GM18873 (cell line): ENCODE results near the gene CFAP410.
"Not testable (repeated sequence)": the region's sequence is repeated elsewhere in the genome, so short reads cannot be mapped to it uniquely, and the experiment has no call there.

Experiments
- ATAC-seq: cut with Tn5 transposase; IDR thresholded peaks from one replicate; pipeline ENCODE4 v1.9.1; 2021; ENCODE audit warnings: mild to moderate bottlenecking, moderate library complexity, moderate number of reproducible peaks; ENCODE audit not compliant: unreplicated experiment, low FRiP score

Gene CFAP410

DNA sequence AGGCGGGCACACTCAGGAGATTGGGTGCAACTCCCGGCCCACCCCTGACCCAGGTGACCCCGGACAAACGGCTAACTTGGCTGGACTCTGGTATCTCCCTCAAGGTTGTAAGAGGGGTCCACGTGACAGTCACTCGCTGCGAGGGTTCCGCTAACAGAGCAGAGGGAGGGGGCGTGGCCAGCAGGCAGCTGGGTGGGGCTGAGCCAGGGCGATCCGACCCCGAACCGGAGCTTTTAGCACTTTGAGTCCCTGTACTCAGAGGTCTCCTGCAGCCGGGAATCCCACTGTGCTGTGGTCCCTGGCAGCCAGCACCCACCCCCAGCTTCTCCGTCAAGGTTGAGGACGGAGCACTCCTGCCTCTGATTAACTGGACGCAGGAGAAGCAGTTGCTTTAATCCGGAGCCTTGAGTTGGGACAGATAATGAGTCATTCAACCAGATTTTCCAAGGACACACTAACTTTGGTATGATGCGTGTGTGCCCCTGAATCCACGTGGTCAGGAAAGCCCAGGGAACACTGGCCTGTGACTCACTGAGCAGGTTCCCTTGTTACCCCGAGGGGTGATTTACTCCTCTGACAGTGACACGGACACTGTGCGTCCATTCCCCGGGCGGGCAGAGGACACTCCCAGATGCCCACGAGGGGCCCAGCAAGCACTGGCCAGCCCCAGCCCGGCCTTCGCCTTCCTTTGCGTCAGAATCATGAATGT lies 31.0 kb upstream of the CFAP410 start:
- no peak for ATAC-seq

DNA sequence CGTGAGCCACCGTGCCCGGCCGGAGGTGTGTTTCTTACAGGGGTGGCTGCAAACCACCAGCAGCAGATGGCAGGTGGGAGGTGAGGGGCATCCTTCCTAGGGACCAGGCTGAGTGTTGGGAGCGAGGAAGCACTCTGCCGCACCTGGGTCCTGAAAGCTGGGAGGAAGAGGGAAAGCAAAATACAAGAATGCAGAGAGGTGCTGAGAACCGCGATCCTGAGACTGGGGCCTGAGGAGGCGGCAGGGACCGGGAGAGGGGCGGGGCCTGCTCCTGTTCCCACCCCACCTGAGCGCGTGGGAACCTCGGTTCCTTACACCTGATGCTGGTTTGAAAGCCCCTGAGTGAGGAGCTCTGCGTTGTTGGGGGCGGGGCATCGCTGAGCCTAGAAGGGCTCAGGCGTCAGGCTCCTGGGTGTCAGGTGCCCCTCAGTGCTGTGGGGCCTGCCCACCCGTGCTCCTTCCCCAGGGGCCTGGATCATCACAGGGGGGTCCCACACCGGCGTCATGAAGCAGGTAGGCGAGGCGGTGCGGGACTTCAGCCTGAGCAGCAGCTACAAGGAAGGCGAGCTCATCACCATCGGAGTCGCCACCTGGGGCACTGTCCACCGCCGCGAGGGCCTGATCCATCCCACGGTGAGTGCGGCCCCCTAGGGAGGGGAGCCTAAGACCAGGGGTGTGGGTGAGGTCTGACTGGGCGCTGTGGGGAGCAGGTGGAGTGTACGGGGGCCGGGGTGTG lies 29.7 kb upstream of the CFAP410 start:
- no peak for ATAC-seq

DNA sequence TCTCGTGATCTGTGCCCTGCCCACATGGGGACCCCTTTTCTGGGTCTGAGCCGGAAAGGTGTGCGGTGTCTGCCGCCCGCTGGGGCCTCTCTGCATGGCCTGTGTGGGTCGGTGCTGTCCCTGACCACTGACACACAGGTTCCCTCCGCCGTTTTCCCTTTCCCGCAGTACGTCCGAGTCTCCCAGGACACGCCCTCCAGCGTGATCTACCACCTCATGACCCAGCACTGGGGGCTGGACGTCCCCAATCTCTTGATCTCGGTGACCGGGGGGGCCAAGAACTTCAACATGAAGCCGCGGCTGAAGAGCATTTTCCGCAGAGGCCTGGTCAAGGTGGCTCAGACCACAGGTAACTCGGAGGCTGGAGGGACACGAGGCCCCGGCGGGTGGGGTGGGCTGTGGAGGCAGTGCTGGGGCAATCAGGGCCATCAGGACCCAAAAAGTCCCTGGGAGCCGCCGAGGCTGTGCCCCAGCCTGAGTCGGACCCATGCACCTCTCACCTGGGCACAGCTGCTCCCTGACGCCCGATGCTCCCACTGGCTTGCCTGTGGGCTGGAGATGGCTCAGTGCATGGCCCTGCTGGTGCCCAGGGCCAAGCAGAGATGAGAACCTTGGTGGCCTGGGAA lies 27.5 kb upstream of the CFAP410 start:
- no peak for ATAC-seq

DNA sequence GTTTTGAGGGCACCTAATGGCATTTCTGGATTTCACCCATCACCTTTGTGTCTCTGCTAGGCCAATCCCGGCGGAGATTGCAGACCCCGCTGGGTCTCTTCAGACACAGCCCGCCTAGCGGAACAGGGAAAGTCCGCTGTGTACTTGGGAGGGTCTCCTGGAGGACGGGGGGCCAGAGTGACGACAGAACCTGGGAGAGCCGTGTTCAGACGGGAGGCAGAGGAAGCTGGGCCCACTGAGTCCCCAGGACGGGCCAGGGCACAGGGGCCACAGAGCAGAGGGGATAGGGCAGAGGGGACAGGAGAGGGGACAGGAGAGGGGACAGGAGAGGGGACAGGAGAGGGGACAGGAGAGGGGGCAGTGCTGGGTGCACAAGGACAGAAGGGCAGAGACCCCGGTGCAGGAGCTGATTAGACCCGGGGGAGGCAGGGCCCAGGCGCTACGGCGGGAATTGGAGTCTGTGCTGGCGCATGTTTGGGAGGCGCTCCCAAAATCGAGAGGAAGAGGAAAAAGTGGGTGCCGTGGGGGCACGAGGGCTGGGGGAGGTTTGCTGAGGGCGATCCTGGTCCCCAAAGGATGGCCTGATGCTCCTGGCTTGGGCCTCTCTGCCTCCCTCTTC lies 26.9 kb upstream of the CFAP410 start:
- ATAC-seq, result no peak

DNA sequence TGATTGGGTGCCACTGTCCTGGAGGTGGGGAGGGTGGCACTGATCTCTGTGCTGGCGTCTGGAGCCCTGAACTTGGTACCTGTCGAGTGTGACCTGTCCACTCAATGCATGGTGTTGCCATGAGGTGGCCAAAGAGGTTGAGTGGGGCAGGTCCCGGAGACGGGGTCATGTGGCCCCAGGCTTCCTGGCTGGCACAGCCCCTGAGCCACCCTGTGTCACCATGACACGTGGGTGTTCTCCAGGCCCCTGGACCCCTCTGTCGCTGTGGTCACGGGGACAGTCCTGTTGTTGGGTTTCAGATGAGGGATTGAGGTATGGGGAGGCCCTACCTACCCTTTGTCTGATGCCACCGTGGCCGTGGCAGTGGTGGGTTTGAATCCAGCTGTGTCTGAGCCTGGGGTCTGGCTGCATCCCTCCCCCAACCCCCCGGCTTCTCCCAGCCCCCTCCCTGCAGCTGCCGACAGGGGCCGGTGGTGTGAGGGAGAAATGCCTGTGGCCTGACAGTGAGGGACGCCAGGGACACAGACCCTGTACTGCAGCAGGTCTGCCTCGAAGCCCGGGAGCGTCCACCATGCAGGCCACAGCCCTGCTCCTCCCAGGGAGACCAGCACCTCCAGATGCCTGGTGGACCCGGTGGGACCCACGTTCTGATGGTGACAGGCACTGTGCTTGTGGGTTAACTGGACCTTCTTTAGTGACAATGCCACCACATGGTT lies 26.2 kb upstream of the CFAP410 start:
- ATAC-seq, result no peak

DNA sequence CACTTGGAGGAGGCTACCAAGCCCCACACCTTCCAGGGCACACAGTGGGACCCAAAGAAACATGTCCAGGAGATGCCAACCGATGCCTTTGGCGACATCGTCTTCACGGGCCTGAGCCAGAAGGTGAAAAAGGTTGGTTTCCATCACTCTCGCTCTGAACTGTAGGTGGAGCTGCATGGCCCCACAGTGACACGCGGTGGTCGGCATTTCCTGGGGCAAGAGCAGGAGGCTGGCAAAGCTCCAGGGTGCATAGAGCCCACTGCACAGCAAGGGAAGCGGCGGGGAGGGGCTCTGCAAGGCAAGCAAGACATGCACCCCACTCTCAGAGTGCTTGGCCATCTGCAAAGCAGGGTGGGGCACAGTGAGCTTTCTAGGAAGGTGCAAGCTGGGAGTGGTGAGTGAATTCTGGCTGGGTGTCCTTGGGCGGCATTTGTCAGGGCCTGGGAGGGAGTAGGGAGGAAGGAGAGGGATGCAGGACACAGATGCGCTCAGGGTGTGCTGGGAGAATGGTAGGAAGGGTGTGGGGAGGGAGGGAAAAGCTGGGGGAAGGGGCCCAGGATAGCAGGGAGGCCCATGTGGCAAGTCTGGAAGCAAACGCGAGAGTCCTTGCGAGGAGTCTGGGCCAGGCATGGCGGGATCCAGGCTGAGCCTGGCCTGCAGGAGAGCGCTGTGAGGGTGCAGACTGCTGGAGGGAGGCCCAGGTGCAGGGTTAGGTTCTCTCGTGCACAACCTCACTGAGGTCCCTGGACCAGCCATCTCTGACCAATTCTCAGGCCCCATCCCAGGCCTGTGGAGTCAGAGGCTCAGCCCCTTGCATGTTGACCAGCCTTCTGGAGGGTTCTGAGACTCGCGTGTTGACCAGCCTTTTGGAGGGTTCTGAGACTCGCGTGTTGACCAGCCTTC lies 25.2 kb upstream of the CFAP410 start:
- ATAC-seq, result no peak

DNA sequence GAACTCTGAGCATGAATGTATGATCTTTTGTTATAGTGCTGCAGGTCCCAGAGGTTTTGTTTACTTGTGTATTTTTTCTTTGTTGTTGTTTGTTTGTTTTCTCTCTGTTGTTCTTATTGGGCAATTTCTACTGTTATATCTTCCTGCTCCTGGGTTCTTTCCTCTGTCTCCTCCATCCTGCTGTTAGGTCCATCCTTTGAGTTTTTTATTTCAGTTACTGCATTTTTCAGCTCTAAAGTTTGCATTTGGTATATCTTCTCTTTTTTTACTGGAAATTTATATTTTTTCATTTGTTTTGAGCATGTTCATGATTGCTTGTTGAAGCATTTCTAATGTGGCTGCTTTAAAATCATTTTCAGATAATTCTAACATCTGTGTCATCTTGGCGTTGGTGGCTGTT lies 24.1 kb upstream of the CFAP410 start:
- no peak for ATAC-seq

DNA sequence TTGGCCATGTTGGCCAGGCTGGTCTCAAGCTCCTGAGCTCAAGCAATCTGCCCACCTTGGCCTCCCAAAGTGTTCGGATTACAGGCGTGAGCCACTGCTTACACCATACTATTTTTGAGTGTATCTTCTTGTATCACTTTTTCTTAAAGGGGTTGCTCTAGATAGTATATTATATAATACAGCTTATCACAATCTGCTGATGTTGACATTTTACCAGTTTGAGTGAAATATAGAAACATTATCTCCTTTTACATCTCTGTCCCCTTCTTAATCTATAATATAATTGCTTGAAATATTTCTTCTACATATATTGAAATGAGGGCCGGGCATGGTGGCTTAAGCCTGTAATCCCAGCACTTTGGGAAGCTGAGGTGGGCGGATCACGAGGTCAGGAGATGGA lies 22.7 kb upstream of the CFAP410 start:
- not testable (repeated sequence) for ATAC-seq

DNA sequence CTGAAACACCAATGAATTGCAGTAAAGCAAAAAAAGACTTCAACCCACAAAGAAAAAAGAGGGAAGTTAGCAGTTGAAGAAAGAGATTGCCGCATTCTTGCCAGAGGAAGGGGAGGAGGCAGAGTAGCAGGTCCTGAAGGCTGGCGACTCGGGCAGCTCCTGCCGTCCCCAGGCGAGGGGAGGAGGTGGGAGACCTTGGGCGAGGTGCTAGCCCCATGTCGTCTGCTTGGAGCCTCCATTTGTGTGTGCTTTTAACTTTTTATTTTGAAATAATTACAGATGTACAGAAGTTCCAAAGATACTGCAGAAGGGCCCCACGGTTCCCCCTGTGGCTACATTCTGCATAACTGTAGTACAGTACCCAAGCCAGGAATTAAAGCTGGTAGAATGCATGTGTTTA lies 21.0 kb upstream of the CFAP410 start:
- ATAC-seq, result no peak

DNA sequence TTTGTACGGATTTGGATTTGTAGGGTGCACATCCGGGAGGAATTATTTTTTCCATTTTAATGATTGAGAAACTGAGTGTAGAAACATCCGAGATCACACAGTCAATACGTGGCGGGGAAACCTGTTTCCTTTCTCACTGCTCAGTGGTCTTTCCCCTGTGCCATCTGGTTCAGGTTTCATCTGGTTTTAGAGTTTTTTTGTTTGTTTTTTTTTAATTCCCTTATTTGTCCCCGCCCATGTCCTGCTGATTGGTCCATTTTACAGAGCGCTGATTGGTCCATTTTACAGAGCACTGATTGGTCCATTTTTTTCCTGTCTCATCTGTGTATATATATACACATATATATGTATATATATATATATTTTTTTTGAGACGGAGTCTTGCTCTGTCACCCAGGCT lies 20.2 kb upstream of the CFAP410 start:
- no peak for ATAC-seq

DNA sequence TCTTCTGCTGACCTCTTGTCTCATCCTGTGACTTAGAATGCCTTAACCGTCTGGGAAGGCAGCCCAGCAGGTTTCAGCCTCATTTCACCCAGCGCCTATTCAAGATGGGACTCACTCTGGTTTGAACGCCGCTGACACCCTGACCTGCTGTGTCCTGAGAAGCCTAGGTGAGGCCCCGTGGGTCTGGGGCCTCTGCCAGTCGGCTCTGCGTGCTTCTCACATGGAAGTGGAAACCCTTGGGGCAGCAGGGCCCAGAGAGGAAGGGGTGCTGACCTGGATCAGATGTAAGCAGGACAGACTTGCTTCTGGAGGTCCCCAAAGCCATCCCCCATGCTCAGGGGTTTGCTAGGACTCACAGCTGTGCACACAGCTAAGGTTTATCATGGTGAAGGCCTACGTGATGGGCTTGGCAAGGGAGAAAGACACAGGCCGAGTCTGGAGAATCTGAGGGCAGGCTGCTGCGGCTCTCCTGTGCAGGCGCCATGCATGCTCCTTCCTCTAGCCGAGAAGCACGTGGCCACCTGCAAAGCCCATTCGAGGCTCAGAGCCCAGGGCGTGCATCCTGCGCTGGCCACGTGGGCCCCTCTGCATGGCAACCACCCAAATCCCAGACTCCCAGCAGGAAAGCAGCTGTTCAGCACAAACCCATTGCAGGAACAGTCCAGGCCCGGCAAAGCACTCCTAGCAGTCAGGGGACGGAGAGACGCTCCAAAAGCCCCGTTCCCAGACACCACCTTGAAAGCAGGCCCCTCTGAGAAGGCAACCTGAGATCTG lies 18.1 kb upstream of the CFAP410 start:
- ATAC-seq, result no peak

DNA sequence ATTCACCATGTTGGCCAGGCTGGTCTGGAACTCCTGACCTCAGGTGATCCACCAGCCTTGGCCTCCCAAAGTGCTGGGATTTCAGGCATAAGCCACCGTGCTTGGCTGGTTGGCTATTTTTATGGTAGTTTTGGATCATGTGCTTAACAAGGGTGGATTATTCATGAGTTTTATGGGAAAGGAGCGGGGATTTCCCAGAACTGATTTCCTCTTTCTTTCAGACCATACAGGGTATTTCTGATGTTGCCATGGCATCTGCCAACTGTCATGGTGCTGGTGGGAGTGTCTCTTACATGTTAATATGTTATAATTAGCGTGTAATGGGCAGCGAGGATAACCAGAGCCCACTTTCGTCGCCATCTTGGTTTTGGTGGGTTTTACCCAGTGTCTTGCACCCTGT lies 17.4 kb upstream of the CFAP410 start:
- no peak for ATAC-seq

DNA sequence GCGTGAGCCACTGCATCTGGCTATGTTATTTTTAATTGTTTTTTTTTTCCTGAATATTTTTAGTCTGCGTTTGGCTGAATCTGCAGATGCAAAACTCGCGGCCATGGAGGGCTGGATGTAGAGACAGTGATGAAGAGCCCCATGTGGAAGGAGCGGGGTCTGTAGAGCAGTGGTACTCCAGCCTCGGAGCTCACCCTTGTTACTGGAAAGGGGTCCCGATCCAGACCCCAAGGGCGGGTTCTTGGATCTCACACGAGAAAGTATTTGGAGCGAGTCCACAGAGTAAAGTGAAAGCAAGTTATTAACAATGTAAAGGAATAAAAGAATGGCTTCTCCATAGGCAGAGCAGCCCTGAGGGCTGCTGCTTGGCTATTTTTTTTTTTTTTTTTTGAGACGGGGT lies 17.0 kb upstream of the CFAP410 start:
- no peak for ATAC-seq

DNA sequence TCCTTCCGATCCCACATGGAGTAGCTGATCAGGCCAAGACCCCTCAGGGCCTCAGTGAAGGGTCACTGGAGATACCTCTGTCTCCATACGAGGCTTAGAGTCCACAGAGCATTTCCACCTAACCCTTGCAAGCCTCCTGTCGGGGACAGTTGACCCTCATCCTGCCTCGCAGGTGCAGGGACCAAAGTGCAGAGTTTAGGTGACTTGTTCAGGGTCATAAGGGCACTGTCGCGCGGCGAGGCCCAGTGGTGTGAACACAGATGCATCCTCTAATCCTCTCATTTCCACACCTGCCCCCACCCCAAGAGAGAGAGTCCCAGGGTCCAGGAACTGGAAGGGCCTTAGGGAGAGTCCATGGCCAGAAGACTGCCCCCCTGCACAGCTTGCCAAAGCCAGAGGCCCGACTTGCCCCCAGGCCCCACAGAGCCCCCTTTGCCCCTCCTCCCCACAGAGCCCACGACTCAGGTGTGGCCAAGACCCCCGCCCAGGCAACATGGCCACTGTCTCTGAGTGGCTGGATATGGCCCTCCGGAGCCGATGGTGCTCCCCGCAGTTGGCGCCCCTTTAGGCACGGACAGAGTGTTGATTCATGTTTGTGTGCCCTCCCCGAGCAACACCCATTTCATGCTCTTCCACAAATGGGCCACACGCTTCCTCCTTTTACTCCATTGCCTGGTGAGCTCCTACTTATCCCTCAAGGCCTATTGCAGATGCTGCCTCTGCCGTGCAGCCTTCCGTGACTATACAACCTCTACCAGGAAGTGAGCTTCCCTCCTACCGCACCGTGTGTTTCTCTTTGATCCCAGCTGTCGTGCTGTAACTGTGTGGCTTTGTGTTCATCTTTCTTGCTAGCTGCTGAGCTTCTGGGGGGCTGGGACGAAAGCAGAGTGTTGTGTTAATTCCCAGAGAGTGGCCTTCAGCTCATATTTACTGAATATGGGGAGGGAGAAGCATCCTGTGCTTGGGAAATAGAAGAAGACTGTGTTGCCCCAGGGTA lies 15.9 kb upstream of the CFAP410 start:
- ATAC-seq, result no peak

DNA sequence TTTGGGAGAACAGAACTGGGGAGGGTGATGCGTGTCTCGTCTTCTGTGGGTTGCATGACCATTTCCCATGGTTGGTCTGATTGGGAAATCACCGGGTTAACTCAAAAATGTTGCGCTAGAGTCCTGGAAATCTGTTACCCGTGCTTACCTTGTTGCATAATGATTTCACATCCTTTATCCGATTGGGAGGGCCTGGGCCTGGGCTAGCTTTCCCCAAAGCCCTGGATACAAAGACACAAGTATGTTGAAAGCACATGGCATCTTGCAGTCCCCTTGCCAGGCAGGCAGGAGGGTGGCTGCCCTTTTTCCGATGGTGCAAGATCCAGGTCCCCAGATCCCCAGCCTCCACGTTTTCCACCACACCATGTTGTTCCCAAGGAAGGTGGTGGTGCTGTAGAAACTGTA lies 14.8 kb upstream of the CFAP410 start:
- no peak for ATAC-seq

DNA sequence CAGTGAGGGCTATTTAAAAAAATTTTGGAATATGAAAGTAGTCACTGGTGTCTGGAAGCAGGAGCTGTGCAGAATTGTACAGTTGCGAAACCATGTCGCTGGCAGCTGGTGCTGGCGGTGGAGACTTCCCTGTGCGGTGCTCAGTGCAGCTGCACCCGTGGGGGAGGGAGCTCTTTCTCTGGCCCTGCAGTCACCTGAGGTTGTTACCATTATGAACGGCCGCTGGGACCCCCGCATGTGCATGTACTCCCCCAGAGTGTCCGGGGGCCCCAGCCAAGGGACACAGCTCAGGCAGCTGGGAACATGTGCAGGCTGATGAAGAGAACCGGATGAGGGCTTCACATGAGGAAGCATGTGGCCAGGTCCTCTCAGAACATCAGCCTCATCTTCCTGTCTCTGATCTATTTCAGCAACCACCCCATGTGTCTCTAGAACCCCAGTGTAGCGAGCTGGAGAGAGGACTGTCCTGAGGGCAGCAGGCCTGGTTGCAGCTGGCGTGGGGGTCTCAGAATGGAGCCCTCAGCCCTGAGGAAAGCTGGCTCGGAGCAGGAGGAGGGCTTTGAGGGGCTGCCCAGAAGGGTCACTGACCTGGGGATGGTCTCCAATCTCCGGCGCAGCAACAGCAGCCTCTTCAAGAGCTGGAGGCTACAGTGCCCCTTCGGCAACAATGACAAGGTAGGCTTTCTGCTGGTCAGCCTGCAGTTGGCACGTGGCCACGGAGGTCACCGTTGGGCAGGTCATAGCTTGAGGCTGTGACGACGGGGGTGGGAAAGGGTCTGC lies 14.2 kb upstream of the CFAP410 start, which contains the start of gene TRPM2:
TSS of gene TRPM2 (plus strand) at position 431 of the 780 bp plus-strand sequence. CDS start at position 511, 80 bp downstream.
- ATAC-seq, result no peak
